IPS-20b (cell line): ENCODE measurements around the gene GTF2F1.
"Not testable (repeated sequence)": the region's sequence is repeated elsewhere in the genome, so short reads cannot be mapped to it uniquely, and the experiment has no call there.

ENCODE experiments used
- H3K27ac ChIP-seq: one replicate; pipeline ENCODE4 v1.5.1; 2013; ENCODE audit warnings: low read length
- H3K27me3 ChIP-seq: 2 replicates; pipeline ENCODE4 v1.6.1; 2013; ENCODE audit warnings: mild to moderate bottlenecking, low read length, inconsistent platforms; ENCODE audit not compliant: insufficient read depth
- H3K36me3 ChIP-seq: 2 replicates; pipeline ENCODE4 v1.6.1; 2013; ENCODE audit warnings: low read depth, mild to moderate bottlenecking, inconsistent platforms, low read length, moderate library complexity; ENCODE audit not compliant: insufficient read depth
- H3K4me1 ChIP-seq: 2 replicates; pipeline ENCODE4 v1.6.1; 2013; ENCODE audit warnings: mild to moderate bottlenecking, control low read depth, inconsistent platforms, low read length, moderate library complexity; ENCODE audit not compliant: insufficient read depth
- H3K4me3 ChIP-seq: 2 replicates; pipeline ENCODE4 v1.5.1; 2013; ENCODE audit warnings: mild to moderate bottlenecking, low read length, inconsistent platforms
- H3K9ac ChIP-seq: 2 replicates; pipeline ENCODE4 v1.6.1; 2013; ENCODE audit warnings: low read depth, mild to moderate bottlenecking, inconsistent platforms, low read length, moderate library complexity
- H3K9me3 ChIP-seq: 2 replicates; pipeline ENCODE4 v1.6.1; 2013; ENCODE audit warnings: mild to moderate bottlenecking, low read depth, low read length, inconsistent platforms; ENCODE audit not compliant: insufficient read depth

Gene GTF2F1

DNA sequence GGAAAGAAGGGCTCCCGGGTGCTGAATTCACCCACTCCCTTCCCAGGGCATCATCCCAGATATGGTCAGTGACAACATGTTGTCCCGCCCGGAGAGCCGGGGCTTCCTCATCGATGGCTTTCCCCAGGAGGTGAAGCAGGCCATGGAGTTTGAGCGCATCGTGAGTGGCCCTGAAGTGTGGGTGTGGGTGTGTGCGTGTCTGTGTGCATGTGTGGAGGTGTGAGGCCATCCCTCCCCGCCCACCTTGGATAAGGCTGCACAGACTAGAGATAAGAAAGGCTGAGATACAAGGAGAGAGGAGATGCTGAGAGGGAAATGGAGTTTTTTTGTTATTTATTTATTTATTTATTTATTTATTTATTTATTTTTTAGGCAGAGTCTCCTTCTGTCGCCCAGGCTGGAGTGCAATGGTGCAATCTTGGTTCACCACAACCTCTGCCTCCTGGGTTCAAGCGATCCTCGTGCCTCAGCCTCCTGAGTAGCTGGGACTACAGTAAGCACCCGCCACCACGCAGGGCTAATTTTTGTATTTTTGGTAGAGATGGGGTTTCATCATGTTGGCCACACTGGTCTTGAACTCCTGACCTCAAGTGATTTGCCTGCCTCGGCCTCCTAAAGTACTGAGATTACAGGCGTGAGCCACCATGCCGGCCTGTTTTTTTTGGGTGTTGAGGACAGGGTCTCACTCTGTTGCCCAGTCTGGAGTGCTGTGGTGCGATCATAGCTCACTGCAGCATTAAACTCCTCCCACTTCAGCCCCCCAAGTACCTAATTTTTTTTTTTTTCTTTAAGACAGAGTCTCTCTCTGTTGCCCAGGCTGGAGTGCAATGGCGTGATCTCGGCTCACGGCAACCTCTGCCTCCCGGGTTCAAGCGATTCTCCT, 7.3 kb upstream of the GTF2F1 start:
- not testable (repeated sequence) for H3K9me3 ChIP-seq, H3K4me1 ChIP-seq, H3K27me3 ChIP-seq, H3K36me3 ChIP-seq, H3K9ac ChIP-seq, H3K27ac ChIP-seq, H3K4me3 ChIP-seq

DNA sequence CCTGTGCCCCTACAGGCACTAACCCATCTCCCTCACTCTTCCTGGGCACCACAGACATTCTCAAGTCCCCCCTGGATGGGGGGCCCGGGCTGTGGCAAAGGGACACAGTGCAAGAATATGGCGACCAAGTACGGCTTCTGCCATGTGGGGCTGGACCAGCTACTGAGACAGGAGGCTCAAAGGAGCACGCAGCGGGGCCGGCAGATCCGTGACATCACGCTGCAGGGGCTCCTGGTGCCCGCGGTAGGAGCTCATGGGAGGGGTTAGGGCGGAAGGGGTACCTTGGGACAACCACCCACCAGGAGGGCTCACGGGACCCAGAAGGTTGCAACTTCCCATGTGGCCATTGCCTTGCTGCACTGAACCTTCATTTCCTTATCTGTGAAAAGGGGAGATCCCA, 3.3 kb upstream of the GTF2F1 start:
- Histone ChIP-seq H3K27me3 (no peaks in the 10 kb centered on the region), H3K27ac (no peak overlapping the region), H3K4me3 (no peak overlapping the region), H3K4me1 (peaks cover 4% of the 10 kb centered on the region), H3K36me3 (peaks cover 6% of the 10 kb centered on the region; the same call in 1 of the 2 replicates), H3K9ac (no peak overlapping the region), H3K9me3 (no peaks in the 10 kb centered on the region)

DNA sequence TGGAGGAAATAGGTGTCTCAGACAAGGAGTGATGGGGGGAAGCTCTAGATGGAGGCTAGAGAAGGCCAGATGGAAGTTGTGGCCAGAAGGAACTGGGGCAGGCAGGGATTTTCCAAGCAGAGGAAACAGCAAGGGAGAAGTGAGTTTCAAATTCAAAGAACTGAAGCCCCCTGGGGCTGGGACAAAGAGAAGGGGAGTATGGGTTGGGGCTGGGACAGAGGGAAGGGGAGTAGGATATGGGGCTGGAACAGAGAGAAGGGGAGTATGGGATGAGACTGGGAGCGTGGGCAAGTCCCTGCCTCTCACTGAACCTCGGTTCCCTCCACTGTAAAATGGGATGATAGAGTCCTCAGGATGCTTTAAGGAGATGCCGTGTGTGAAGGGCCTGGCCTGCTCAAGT, 1.9 kb upstream of the GTF2F1 start:
- Histone ChIP-seq H3K27me3 (no peaks in the 10 kb centered on the region), H3K9ac (peak overlapping the region; percentile 92; the same call in 1 of the 2 replicates)

DNA sequence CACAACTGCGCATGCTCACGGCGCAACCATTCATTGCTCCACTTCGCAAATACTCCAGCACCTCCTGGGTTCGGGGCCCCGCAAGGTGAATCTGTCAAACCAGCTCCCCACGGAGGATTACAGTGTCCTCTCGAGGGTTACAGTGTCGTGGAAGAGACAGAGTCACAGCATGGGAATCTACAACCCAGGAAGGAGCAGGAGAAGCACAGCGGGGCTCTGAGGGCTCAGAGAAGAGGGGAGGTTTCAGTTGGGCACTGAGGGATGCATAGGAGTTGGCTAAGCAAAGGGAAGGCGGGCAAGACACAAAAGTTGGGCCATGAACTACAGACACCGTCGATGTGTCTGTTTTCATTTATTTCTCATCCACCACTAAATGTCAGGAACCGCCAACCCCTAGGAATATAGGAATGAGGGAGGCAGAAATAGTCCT, 1.0 kb upstream of the GTF2F1 start:
- H3K27ac ChIP-seq = peak overlapping the region; percentile 22
- H3K4me1 ChIP-seq = peaks cover 4% of the 10 kb centered on the region
- peak overlapping the region; percentile 98 for H3K4me3 ChIP-seq
- H3K36me3 ChIP-seq = peaks cover 22% of the 10 kb centered on the region; the same call in 1 of the 2 replicates
- peak overlapping the region; percentile 92; the same call in 1 of the 2 replicates for H3K9ac ChIP-seq
- H3K9me3 ChIP-seq = no peaks in the 10 kb centered on the region
- no peaks in the 10 kb centered on the region for H3K27me3 ChIP-seq

More for the DNA sequence above, 1.9 kb upstream of the GTF2F1 start:
- Histone ChIP-seq H3K4me1 (peaks cover 4% of the 10 kb centered on the region), H3K9me3 (no peaks in the 10 kb centered on the region), H3K27ac (peak overlapping the region; percentile 22), H3K4me3 (peak overlapping the region; percentile 35; the same call in 1 of the 2 replicates), H3K36me3 (peaks cover 14% of the 10 kb centered on the region; the same call in 1 of the 2 replicates)

DNA sequence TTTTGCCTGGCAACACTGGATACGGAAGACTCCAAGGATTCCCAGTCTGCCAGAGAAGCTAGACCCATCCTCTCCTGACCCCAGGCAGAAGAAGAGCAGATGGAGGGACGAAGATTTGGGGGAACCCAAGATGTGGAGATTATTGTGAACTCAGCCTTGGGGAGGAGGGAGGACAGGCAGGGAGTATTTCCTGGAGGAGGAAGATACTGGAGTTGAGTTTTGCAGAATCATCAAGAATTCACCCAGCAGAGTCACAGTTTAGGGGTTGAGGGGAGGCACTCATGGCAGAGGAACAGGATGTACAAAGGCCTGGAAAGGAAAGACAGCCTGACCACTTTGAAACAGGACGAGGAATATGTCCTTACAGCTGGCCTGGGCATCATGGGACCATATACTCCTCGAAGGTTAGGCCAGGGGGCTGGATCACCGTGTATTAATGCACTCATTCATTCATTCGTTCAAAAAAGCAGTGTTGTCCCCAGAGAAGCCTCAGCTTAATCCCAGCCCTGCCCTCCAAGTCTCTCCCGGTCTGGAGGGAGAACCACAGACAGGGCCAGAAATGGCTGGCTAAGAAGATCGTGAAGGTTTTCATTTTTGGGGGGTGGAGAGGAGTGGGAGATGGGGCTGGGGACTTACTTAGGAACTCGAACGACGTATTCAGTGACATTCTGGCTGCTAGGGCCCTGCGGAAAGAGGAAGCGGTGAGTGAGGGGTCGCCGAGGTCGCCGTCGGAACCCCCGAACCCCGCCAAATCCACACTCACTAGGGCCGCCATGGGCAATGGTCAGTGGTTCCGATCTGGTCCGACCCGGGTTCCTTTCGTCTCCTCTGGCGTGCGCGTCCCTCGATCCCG, 517 bp downstream of the GTF2F1 start:
- H3K4me1 ChIP-seq = peaks cover 4% of the 10 kb centered on the region
- H3K27me3 ChIP-seq = no peaks in the 10 kb centered on the region
- peaks cover 37% of the 10 kb centered on the region for H3K36me3 ChIP-seq
- H3K9me3 ChIP-seq = no peaks in the 10 kb centered on the region
- peak overlapping the region; percentile 98 for H3K4me3 ChIP-seq
- H3K27ac ChIP-seq = no peak overlapping the region
- peak overlapping the region; percentile 92 for H3K9ac ChIP-seq

DNA sequence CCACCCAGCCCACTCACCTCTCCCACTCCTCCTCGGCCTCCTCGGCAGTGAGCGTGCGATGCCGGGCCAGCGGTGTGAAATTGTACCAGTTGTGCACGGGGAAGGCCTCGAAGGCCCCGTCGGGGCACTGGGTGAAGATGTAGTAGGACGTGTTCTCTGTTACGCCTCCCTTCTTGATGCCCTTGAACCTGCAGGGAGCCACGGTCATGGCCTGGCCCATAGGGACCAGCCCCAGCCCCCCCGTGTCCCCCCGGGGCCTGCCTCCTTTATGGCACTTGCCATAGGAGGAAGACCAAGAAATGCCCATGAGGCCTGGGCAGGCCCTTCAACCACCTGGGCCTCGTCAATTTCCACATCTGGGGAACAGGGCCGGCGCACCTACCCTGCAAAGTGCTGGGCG, 5.6 kb downstream of the GTF2F1 start:
- H3K4me1 ChIP-seq = peaks cover 3% of the 10 kb centered on the region; the same call in 1 of the 2 replicates
- H3K27me3 ChIP-seq = no peaks in the 10 kb centered on the region
- no peak overlapping the region for H3K9ac ChIP-seq
- no peaks in the 10 kb centered on the region for H3K9me3 ChIP-seq
- no peak overlapping the region for H3K27ac ChIP-seq
- peaks cover 80% of the 10 kb centered on the region for H3K36me3 ChIP-seq
- H3K4me3 ChIP-seq = no peak overlapping the region

DNA sequence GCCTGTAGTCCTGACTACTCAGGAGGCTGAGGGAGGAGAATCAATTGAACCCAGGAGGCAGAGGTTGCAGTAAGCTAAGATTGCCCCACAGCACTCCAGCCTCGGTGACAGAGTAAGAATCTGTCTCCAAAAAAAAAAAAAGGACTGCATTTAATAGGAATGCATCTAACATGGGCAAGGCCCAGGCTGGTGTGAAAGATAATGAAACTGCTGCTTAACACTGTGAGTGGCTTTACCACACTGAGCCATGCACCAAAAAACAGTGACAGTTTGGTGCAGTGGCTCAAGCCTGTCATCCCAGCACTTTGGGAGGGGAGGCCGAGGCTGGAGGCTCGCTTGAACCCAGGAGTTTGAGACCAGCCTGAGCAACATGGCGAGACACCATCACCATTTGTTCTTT, 8.6 kb downstream of the GTF2F1 start:
- Histone ChIP-seq H3K9me3 (no peaks in the 10 kb centered on the region), H3K4me3 (no peak overlapping the region), H3K4me1 (no peaks in the 10 kb centered on the region), H3K36me3 (peaks cover 91% of the 10 kb centered on the region), H3K27me3 (no peaks in the 10 kb centered on the region), H3K27ac (no peak overlapping the region), H3K9ac (no peak overlapping the region)

DNA sequence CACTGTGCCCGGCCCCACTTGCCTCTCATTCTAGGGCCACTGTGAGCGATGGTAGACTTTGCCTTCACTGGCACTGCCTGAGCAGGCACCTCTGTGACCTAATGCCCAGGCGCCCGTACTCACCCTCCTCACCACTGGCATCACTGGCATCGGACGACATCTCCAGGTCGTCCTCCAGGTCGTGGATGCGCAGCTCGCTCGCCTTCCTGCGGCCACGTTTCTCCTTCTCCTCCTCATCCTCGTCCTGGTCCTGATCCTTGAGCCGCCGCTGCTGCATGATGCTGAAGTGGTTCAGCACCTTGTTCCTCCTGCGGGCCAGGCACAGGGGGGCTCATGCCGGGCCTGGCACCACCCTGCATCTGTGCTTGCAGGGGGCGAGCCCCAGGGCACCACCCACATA, 9.8 kb downstream of the GTF2F1 start:
- Histone ChIP-seq H3K4me1 (no peaks in the 10 kb centered on the region), H3K9me3 (no peaks in the 10 kb centered on the region), H3K9ac (no peak overlapping the region), H3K4me3 (no peak overlapping the region), H3K36me3 (peaks cover 85% of the 10 kb centered on the region), H3K27me3 (no peaks in the 10 kb centered on the region), H3K27ac (no peak overlapping the region)

DNA sequence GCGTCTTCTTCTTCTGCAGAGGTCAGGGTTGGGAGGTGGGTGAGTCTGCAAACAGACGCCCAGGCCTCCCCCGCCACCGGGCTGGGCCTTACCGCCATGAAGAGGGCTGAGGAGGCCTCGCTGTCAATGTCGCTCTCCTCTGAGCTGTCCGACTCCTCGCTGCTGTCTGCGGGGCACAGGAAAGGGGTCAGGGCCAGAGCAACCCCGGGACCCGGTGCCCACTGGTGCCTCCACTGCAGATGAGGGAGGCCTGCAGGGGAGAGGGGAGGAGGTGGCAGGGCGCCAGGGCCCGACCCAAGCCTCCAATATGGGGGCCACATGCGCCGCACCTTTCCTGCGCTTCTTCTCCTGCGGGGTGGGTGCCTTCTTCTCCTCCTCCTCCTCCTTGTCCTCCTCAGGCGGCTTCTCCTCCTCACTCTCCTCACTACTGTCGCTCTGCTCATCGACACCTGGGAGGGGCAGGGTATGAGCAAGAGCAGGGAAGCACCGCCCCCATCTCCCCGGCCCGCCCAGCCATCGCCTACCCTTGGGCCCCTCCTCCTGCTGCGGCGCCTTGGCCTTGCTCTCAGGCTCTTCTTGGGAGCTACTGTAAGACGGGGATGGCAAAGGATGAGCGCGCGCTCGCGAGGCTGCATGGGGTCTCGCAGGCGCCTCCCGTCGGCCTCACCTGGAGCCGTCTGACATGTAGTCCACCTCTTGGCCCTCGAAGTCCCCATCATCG, 11.8 kb downstream of the GTF2F1 start:
- H3K36me3 ChIP-seq = peaks cover 67% of the 10 kb centered on the region
- no peak overlapping the region for H3K4me3 ChIP-seq
- H3K4me1 ChIP-seq = no peaks in the 10 kb centered on the region
- H3K9me3 ChIP-seq = no peaks in the 10 kb centered on the region
- H3K27ac ChIP-seq = no peak overlapping the region
- H3K9ac ChIP-seq = no peak overlapping the region
- no peaks in the 10 kb centered on the region for H3K27me3 ChIP-seq

DNA sequence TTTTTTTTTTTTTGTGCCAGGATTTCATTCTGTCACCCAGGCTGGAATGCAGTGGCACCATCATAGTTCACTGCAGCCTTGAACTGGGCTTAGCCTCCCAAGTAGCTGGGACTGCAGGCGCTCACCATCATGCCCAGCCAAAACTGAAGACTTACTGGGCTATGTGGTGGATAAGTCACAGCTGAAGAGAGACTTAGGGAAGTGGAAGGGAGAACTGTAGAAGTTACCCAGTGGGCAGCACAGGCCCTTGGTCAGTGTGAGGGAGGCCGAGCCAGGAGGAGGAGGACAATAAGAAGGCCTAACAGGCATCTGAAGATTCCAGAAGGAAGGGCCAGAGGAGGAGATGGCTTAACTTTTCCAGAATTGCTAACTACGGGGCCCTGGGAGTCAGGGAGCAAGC, 13.2 kb downstream of the GTF2F1 start:
- H3K9ac ChIP-seq = no peak overlapping the region
- no peak overlapping the region for H3K27ac ChIP-seq
- peaks cover 55% of the 10 kb centered on the region for H3K36me3 ChIP-seq
- H3K4me3 ChIP-seq = no peak overlapping the region
- H3K4me1 ChIP-seq = no peaks in the 10 kb centered on the region
- H3K9me3 ChIP-seq = no peaks in the 10 kb centered on the region
- H3K27me3 ChIP-seq = no peaks in the 10 kb centered on the region

DNA sequence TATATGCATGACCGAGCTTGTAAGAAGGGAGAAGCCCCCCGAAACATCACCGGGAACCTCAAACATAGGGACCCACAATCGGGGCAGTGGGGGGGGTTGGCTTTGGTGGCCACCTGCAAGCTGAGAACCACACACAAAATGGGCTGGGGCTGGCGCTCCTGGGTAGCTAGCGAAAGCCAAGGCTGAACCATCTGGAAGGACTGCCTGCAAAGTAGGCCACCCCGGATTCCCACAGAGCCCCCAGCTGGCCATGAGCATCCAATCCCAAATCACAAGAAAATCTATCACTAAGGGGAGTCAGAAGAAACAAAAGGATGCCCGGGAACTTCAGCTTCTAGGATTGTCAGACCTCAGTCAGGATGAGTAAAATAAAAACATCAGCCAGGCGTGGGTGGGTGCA, 14.5 kb downstream of the GTF2F1 start:
- no peaks in the 10 kb centered on the region for H3K9me3 ChIP-seq
- no peak overlapping the region for H3K4me3 ChIP-seq
- H3K36me3 ChIP-seq = peaks cover 51% of the 10 kb centered on the region
- no peak overlapping the region for H3K27ac ChIP-seq
- H3K27me3 ChIP-seq = no peaks in the 10 kb centered on the region
- H3K9ac ChIP-seq = no peak overlapping the region
- H3K4me1 ChIP-seq = no peaks in the 10 kb centered on the region
